ENCODE results near the gene LZTR1. TPM values are rescaled to one million over a fixed set of nuclear protein-coding genes. Genes with fewer than 3 reads are reported as not detected.
A peak's percentile ranks its signal among the peaks of the same experiment; 100 is the strongest.

Gene LZTR1
- total and polyA plus RNA-seq, 8 donors: 43.0 to 71.9 (median 58.3) TPM

GRCh38 chr22:20956258-20957101 is 25.6 kb upstream of the LZTR1 start:
- ATAC-seq (peak; percentile 38), DNase-seq (no peak)
- Histone ChIP-seq H3K27me3 (peaks cover 0 to 12% of the 10 kb centered on the region in 2 donors), H3K27ac (peak overlapping the region in 1 of 2 donors; percentile 34), H3K36me3 (peaks cover 0 to 25% of the 10 kb centered on the region in 2 donors), H3K4me1 (peaks cover 0 to 31% of the 10 kb centered on the region in 2 donors), H3K4me3 (peak overlapping the region; percentile 48), H3K9me3 (no peaks in the 10 kb centered on the region)
- no peak for TF ChIP-seq CTCF (IDR thresholded peaks at IDR 0.05)
- intact Hi-C loops (cut with DNase I): no loop called here

GRCh38 chr22:20957102-20957682 is 24.9 kb upstream of the LZTR1 start:
- H3K36me3 ChIP-seq: peaks cover 0 to 18% of the 10 kb centered on the region in 2 donors
- DNase-seq (peak in 1 of 4 donors; percentile 88), ATAC-seq (peak; percentile 67)
- no peak for TF ChIP-seq CTCF (IDR thresholded peaks at IDR 0.05)
- H3K9me3 ChIP-seq: no peaks in the 10 kb centered on the region
- peaks cover 0 to 12% of the 10 kb centered on the region in 2 donors for H3K27me3 ChIP-seq
- peak overlapping the region; percentile 2 to 34 for H3K27ac ChIP-seq
- peaks cover 0 to 34% of the 10 kb centered on the region in 2 donors for H3K4me1 ChIP-seq
- peak overlapping the region; percentile 48 for H3K4me3 ChIP-seq
- intact Hi-C loops (cut with DNase I): no loop called here

DNA sequence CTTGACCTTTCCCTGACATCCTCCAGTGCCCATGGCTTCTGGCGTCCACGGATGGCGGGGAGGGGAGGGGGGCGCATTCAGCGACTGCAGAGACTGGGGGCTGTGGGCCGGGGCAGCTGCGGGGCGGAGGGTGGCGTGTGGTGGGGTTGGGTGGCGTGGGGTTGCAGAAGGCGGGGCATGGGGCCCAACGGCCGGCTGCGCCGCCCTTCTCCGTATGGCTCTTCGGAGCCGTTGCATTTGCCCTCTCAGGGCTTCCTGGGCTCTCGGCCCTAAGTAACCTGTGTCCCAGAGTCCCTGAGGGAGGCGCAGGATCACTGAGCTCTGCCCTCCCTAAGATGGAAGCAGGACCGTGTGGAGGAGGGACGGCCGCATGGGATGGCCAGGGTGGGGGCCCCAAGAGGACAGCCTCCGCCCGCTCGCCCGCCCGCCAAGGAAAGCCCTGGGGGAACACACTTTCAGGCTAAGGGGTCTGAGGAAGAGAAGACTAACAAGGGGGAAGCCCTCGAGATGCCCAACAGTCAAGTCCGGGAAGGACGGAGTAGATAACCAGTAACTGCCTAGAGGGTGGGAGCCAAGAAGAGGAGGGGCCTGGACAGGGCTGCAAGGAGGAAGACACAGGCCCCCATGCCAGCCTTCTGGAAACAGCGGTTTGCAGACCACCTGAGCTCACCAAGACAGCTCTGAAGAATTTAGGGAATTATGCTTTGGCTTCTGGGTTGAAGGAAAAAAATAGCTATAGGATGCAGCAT is 24.2 kb upstream of the LZTR1 start:
- H3K27ac ChIP-seq: peak overlapping the region; percentile 2 to 34
- H3K4me3 ChIP-seq: peak overlapping the region; percentile 48
- no peak for TF ChIP-seq CTCF (IDR thresholded peaks at IDR 0.05)
- H3K27me3 ChIP-seq: peaks cover 0 to 18% of the 10 kb centered on the region in 2 donors
- ATAC-seq (peak; percentile 79), DNase-seq (peak in 2 of 4 donors; percentile 54 to 87)
- peaks cover 0 to 34% of the 10 kb centered on the region in 2 donors for H3K4me1 ChIP-seq
- peaks cover 0 to 11% of the 10 kb centered on the region in 2 donors for H3K36me3 ChIP-seq
- no peaks in the 10 kb centered on the region for H3K9me3 ChIP-seq
- intact Hi-C loops (cut with DNase I): no loop called here

DNA sequence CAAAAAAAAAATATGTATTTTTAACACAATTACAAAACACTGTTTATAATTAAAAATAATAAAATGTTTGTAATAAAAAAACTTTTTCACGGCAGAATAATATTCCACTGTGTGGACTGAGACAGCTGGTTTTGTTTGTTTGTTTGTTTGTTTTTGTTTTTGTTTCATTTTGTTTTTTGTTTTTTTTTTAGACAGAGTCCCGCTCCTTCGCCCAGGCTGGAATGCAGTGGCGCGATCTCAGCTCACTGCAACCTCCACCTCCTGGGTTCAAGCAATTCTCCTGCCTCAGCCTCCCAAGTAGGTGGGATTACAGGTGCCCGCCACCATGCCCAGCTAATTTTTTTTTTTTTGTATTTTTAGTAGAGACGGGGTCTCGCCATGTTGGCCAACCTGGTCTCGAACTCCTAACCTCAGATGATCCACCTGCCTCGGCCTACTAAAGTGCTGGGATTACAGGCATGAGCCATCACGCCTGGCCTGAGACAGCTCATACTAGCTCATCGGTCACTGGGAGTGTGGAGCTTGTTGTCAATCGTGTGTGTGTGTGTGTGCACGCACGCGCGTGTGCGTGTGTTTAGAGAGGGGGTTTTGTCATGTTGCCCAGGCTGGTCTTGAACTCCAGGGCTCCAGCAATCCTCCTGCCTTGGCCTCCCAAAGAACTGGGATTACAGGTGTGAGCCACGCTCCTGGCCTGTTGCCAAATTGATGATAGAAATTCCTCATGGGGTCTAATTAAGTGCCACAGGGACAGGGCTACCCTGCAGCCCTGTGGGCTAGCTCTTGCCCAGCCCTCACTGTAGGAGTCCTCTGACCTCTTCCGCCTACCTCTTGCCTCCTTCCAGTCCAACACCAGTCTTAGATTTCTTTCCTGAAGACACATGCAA is 22.3 kb upstream of the LZTR1 start:
- Histone ChIP-seq H3K9me3 (no peaks in the 10 kb centered on the region), H3K4me1 (peaks cover 0 to 35% of the 10 kb centered on the region in 2 donors), H3K27me3 (peaks cover 5 to 38% of the 10 kb centered on the region in 2 donors), H3K4me3 (no peak overlapping the region), H3K36me3 (no peaks in the 10 kb centered on the region), H3K27ac (no peak overlapping the region)
- TF ChIP-seq CTCF (IDR thresholded peaks at IDR 0.05): no peak
- DNase-seq (peak in 1 of 4 donors; percentile 31), ATAC-seq (no peak)
- intact Hi-C loops (cut with DNase I): no loop called here

Measured in left lung (tissue), 10 donors.